Activated T-cell treated with anti-CD3 and anti-CD28 coated beads, Interleukin-2, amount 50 U/mL, for 24 hours (primary cell): ENCODE measurements around the gene GOLGA6L7.
A peak's percentile ranks its signal among the peaks of the same experiment; 100 is the strongest.
"Not testable (repeated sequence)": the region's sequence is repeated elsewhere in the genome, so short reads cannot be mapped to it uniquely, and the experiment has no call there.

Source experiments
- DNase-seq: peaks from one replicate; pipeline ENCODE4 v3.0.0-alpha.2; 2020
- H3K27ac Mint-ChIP-seq: 2 replicates; pipeline ENCODE4 v1.8.0; 2020; ENCODE audit warnings: mild to moderate bottlenecking, mixed read lengths
- H3K27me3 Mint-ChIP-seq: 2 replicates; pipeline ENCODE4 v1.8.0; 2020; ENCODE audit warnings: mixed read lengths
- H3K36me3 Mint-ChIP-seq: 2 replicates; pipeline ENCODE4 v1.8.0; 2020; ENCODE audit warnings: low read depth, mixed read lengths
- H3K4me1 Mint-ChIP-seq: 2 replicates; pipeline ENCODE4 v1.8.0; 2020; ENCODE audit warnings: low read depth, mixed read lengths
- H3K4me3 Mint-ChIP-seq: 2 replicates; pipeline ENCODE4 v1.8.0; 2020; ENCODE audit warnings: mild to moderate bottlenecking, moderate library complexity, mixed read lengths
- H3K9me3 Mint-ChIP-seq: 2 replicates; pipeline ENCODE4 v1.8.0; 2020; ENCODE audit warnings: mixed read lengths

GOLGA6L7 gene, protein sequence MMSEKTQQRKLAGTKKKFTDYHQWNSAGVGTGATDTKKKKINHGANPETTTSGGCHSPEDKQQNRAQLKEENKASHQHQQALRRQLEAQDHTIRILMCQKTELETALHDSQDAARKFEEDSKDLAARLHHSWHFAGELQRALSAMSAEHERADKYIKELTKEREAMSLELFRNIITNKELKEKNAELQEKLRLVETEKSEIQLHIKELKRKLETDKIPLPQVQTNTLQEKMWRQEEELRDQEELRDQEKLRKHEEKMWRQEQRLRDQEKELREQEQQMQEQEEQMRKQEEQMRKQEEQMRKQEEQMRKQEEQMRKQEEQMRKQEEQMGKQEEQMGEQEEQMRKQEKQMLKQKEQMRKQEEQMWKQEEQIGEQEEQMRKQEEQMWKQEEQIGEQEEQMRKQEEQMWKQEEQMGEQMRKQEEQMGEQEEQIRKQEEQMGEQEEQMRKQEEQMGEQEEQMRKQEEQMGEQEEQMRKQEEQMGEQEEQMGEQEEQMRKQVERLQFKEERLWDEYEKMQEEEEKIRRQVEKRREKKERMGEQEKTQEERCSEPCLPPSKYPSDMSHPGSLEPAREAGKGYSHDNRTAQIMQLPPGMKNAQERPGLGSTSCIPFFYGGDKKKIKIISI

DNA sequence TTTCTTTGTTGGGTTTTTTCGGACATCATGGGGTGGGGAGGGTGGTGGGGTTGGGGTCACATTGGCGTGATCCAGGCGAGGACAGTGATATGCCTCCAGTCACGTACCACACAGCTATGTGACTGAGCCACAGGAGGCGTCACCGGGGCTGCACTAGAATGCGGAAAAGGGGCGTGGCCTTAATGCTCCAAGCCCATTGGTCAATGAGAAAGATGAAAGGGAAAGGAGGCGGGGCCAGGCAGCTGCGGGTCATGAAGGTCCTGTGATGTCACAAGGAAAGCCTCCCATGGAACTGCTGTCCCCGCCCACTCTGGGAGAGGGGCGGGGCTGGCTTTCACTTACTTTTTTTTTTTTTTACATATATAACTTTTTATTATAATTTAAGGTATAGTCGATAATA is at the start of gene GOLGA6L7:
TSS of gene GOLGA6L7 (minus strand) at position 124 of the 400 bp plus-strand sequence. CDS start at position 29, 95 bp downstream.
- DNase-seq, H3K27me3 Mint-ChIP-seq, H3K9me3 Mint-ChIP-seq, H3K27ac Mint-ChIP-seq, H3K36me3 Mint-ChIP-seq, H3K4me3 Mint-ChIP-seq, H3K4me1 Mint-ChIP-seq: not testable (repeated sequence)

DNA sequence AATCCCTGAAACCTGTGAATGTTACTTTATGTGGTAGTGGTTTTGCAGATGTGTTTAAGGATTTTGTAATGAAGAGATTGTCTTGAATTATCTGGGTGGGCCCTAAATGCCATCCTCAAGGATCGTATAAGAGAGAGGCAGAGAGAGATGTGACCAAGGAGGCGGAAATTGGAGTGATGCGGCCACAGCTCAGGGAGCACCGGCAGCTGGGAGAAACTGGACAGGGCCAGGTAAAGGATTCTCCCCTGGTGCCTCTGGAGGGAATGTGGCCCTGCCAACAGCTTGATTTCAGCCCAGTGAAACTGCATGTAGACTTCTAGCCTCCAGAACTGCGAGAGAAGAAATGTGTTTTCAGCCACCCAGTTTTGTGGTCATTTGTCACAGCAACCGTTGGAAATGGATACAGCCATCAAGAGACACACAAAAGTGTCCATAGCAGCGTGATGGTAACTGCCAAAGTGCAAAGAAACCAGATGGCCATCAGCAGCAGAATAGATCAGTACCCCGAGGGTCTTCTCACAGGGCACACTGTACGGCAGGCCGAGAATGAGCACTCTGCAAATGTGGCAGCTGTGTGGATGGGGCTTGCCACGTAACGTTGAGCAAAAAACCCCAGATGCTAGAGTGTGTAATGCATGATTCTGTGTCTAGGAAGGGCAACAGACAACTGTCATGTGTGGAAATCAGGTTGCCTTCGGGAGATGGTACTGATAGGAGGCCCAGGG is 49.6 kb upstream of the GOLGA6L7 start:
- Mint-ChIP-seq H3K27me3 (no peaks in the 10 kb centered on the region), H3K4me1 (peaks cover 70% of the 10 kb centered on the region), H3K27ac (no peak overlapping the region), H3K4me3 (no peak overlapping the region), H3K36me3 (no peaks in the 10 kb centered on the region), H3K9me3 (no peaks in the 10 kb centered on the region)
- DNase-seq, result no peak

DNA sequence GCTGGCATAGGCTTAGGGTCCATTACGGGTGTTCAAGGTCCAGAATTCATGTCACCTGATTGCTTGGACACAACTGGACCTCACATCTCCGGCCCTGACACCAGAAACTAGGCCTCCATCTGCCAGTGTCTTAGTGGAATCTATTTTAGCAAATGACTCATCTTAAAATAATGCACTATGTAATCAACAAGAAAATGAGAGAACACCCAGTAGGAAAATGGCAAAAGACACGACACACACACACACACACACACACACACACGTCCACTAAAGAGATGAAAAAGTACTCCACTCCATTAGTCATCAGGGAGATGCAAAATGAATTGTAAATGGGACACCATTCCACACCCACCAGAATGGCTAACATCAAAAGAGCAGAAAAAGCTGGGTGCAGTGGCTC is 48.5 kb upstream of the GOLGA6L7 start:
- no peak for DNase-seq
- Mint-ChIP-seq H3K27me3 (no peaks in the 10 kb centered on the region), H3K27ac (no peak overlapping the region), H3K4me3 (no peak overlapping the region), H3K9me3 (no peaks in the 10 kb centered on the region), H3K36me3 (no peaks in the 10 kb centered on the region), H3K4me1 (peaks cover 70% of the 10 kb centered on the region)

DNA sequence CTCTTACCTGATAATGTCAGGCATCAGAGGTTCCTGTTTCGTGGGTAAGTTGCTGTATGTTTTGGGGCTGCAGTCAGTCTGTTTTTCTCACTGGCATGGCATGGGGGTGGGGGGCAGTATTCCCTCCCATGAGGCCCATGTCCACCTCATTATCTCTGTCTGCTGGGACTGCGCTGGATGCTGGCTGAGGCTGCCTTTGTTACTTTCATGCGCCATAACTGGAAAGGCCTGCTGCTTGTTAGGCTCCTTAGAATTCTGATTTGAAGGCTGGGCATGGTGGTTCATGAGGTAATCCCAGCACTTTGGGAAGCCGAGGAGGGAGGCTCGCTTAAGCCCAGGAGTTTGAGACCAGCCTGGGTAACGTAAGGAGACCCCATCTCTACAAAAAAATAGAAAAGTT is 47.1 kb upstream of the GOLGA6L7 start:
- no peaks in the 10 kb centered on the region for H3K27me3 Mint-ChIP-seq
- no peak overlapping the region for H3K4me3 Mint-ChIP-seq
- peaks cover 72% of the 10 kb centered on the region for H3K4me1 Mint-ChIP-seq
- no peak for DNase-seq
- H3K36me3 Mint-ChIP-seq, result no peaks in the 10 kb centered on the region
- no peak overlapping the region for H3K27ac Mint-ChIP-seq
- H3K9me3 Mint-ChIP-seq, result no peaks in the 10 kb centered on the region

- Mint-ChIP-seq H3K4me3 (no peak overlapping the region), H3K36me3 (no peaks in the 10 kb centered on the region), H3K9me3 (no peaks in the 10 kb centered on the region), H3K27ac (no peak overlapping the region), H3K27me3 (no peaks in the 10 kb centered on the region), H3K4me1 (peaks cover 72% of the 10 kb centered on the region)
- no peak for DNase-seq
These were observed 46.7 kb upstream of the GOLGA6L7 start for GRCh38 chr15:28895146-28895545.

- no peak for DNase-seq
- H3K9me3 Mint-ChIP-seq, result no peaks in the 10 kb centered on the region
- no peak overlapping the region for H3K4me3 Mint-ChIP-seq
- H3K4me1 Mint-ChIP-seq, result peaks cover 72% of the 10 kb centered on the region
- no peaks in the 10 kb centered on the region for H3K36me3 Mint-ChIP-seq
- H3K27ac Mint-ChIP-seq, result no peak overlapping the region
- H3K27me3 Mint-ChIP-seq, result no peaks in the 10 kb centered on the region
These were observed 46.2 kb upstream of the GOLGA6L7 start for GRCh38 chr15:28894631-28895030.

DNA sequence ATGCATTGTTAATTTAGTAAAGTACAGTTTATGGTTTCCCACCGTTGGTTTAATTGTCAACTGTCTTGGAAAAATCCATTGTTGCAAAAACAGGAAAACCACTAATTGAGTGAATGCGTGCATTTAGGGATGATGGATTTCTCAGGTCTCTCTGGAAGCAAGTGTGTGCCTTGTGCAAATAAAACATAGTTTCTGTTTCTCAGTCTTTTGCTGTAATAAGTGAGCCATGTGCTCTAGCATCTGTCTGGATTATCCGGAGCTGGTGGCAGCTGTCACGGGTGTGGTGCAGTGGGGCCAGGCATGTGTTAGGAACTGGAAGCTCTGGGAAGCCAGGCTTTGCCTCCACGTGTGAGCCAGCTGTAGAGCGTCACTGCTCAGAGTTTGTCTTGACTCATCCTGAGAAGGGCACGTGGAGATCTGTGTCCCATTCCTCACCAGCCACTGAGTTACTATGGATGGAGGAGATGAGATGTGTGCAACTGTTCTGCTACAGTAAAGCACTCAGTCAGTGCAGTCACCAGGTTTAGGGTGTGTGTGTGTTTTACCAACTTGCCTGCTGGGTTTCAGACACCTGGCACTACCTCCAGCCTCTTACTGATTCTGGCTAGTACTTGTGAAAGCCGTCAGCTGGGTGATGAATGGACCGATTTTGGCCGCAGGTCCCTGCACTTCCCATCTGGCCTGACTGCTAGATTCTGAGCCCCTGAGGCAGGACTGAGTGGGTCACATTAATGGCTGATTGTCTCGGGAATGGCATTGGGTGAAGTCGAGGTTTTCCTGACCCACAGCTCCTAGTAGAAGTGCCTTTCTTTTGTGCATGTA is 44.6 kb upstream of the GOLGA6L7 start:
- no peaks in the 10 kb centered on the region for H3K9me3 Mint-ChIP-seq
- H3K27ac Mint-ChIP-seq, result no peak overlapping the region
- no peak overlapping the region for H3K4me3 Mint-ChIP-seq
- no peak for DNase-seq
- no peaks in the 10 kb centered on the region for H3K36me3 Mint-ChIP-seq
- no peaks in the 10 kb centered on the region for H3K27me3 Mint-ChIP-seq
- H3K4me1 Mint-ChIP-seq, result peaks cover 72% of the 10 kb centered on the region

DNA sequence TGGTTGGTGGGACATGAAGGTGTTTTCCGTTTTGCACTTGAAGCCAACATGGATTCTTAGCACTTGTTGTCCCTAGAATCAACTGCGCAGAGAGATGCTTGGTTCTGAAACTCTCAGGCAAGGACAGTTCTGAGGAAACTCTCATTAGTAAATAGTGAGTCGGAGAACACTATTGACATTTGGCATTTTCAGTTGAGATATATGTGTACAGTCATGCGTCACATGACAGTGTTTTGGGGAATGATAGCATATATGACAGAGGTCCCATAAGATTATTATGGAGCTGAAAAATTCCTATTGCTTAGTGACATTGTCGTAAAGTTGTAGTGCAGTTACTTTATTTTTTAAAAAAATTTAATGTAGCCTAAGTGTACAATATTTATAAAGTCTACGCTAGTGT is 43.1 kb upstream of the GOLGA6L7 start:
- Mint-ChIP-seq H3K4me3 (no peak overlapping the region), H3K27me3 (no peaks in the 10 kb centered on the region), H3K27ac (peak overlapping the region; percentile 87), H3K9me3 (no peaks in the 10 kb centered on the region), H3K36me3 (no peaks in the 10 kb centered on the region), H3K4me1 (peaks cover 74% of the 10 kb centered on the region)
- no peak for DNase-seq

- no peak for DNase-seq
- peak overlapping the region; percentile 29 for H3K4me3 Mint-ChIP-seq
- no peaks in the 10 kb centered on the region for H3K36me3 Mint-ChIP-seq
- H3K27ac Mint-ChIP-seq, result peak overlapping the region; percentile 87
- H3K4me1 Mint-ChIP-seq, result peaks cover 72% of the 10 kb centered on the region
- no peaks in the 10 kb centered on the region for H3K9me3 Mint-ChIP-seq
- H3K27me3 Mint-ChIP-seq, result no peaks in the 10 kb centered on the region
These were observed 42.5 kb upstream of the GOLGA6L7 start for GRCh38 chr15:28890711-28891495.

GRCh38 chr15:28890291-28890690 is 41.8 kb upstream of the GOLGA6L7 start:
- H3K9me3 Mint-ChIP-seq, H3K27me3 Mint-ChIP-seq, DNase-seq, H3K36me3 Mint-ChIP-seq: not testable (repeated sequence)
- Mint-ChIP-seq H3K4me3 (peak overlapping the region; percentile 29), H3K27ac (peak overlapping the region; percentile 87), H3K4me1 (peaks cover 72% of the 10 kb centered on the region)

DNA sequence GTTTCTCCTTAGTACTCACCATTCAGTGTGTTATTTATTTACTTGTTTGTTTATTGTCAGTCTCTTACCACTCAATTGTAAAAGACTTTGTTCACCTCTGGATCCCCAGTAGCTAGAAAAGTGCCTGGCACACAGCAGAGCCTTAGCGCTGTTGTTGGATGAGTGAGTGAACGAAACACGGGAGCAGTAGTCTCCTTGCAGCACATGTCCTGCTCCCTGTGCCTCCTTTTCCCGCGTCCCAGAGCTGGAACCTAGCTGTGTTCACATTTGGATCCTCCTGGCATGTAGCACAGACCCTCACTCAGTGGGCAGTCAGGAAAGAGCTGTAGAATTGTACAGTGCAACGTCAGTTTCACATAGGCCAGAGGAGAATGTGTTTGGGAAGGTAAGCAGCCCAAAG is 41.4 kb upstream of the GOLGA6L7 start:
- not testable (repeated sequence) for DNase-seq, H3K9me3 Mint-ChIP-seq, H3K36me3 Mint-ChIP-seq, H3K4me3 Mint-ChIP-seq, H3K27me3 Mint-ChIP-seq
- Mint-ChIP-seq H3K27ac (peak overlapping the region; percentile 87), H3K4me1 (peaks cover 75% of the 10 kb centered on the region)

DNA sequence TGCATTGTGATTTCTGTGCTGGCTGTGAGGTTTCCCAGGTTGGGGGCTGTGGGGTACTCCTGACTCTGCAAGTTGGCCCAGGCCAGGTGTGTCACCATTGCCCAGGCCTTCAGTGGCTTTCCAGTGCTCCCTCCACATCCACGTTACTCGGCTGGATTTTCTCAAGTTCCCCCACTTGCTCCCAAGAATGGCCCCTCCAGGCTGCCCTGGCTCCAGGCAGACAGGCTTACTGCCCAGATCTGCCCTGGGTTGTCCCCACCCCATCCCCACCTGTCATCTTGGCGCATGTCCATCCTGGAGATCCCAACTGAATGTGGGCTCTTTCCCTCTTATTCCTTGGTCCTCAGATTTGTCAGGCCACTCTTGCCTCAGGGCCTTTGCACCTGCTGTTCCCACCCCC is 40.9 kb upstream of the GOLGA6L7 start:
- H3K27me3 Mint-ChIP-seq, result no peaks in the 10 kb centered on the region
- no peaks in the 10 kb centered on the region for H3K36me3 Mint-ChIP-seq
- H3K9me3 Mint-ChIP-seq, result no peaks in the 10 kb centered on the region
- no peak for DNase-seq
- no peak overlapping the region for H3K4me3 Mint-ChIP-seq
- H3K4me1 Mint-ChIP-seq, result peaks cover 73% of the 10 kb centered on the region
- peak overlapping the region; percentile 87 for H3K27ac Mint-ChIP-seq

GRCh38 chr15:28888900-28889299 is 40.5 kb upstream of the GOLGA6L7 start:
- no peaks in the 10 kb centered on the region for H3K36me3 Mint-ChIP-seq
- H3K4me1 Mint-ChIP-seq, result peaks cover 70% of the 10 kb centered on the region
- H3K9me3 Mint-ChIP-seq, result no peaks in the 10 kb centered on the region
- DNase-seq, result no peak
- H3K4me3 Mint-ChIP-seq, result no peak overlapping the region
- H3K27me3 Mint-ChIP-seq, result no peaks in the 10 kb centered on the region
- peak overlapping the region; percentile 7 for H3K27ac Mint-ChIP-seq
